Brain microvascular endothelial cell (primary cell): ENCODE measurements around the gene AKR1A1.

ENCODE experiments used
- DNase-seq: peaks from one replicate; pipeline ENCODE4 v3.0.0-alpha.2; 2020
- H3K27ac ChIP-seq: fragments of 250-450 bp; sonication (Bioruptor Pico); 2 replicates; pipeline ENCODE4 v1.5.1; 2020; ENCODE audit warnings: mild to moderate bottlenecking, moderate library complexity
- H3K27me3 ChIP-seq: fragments of 250-450 bp; sonication (Bioruptor Pico); replicated peaks from 2 replicates; pipeline ENCODE4 v1.5.1; 2020; ENCODE audit warnings: mild to moderate bottlenecking
- H3K36me3 ChIP-seq: fragments of 250-450 bp; sonication (Bioruptor Pico); replicated peaks from 2 replicates; pipeline ENCODE4 v1.5.1; 2020; ENCODE audit warnings: mild to moderate bottlenecking
- H3K4me3 ChIP-seq: 2 replicates; pipeline ENCODE4 v1.5.1; 2011; ENCODE audit warnings: low read depth, mild to moderate bottlenecking, control low read depth, low read length, moderate library complexity
- CTCF ChIP-seq: IDR thresholded peaks from 2 replicates; pipeline ENCODE4 v1.5.1; 2011; ENCODE audit warnings: low read depth, mild to moderate bottlenecking, moderate library complexity, low read length, control low read depth, inconsistent platforms; ENCODE audit errors: missing control alignments
- in situ Hi-C: cut with HindIII; loops from 2 replicates; pipeline ENCODE4 v1.10.0; 2017; ENCODE audit warnings: low sequenced_read_pairs, low pct_ligation_motif_present

The AKR1A1 gene

GRCh38 chr1:45569571-45569961 is 18.9 kb downstream of the AKR1A1 start:
- Histone ChIP-seq H3K27ac (no peak overlapping the region), H3K27me3 (no peaks in the 10 kb centered on the region), H3K4me3 (no peak overlapping the region), H3K36me3 (peaks cover 52% of the 10 kb centered on the region)
- TF ChIP-seq CTCF: no peak
- in situ Hi-C loops: no loop called here
- DNase-seq: no peak

GRCh38 chr1:45569962-45570581 is 19.4 kb downstream of the AKR1A1 start:
- no peak overlapping the region for H3K27ac ChIP-seq
- H3K27me3 ChIP-seq: no peaks in the 10 kb centered on the region
- peak; percentile 68 for DNase-seq
- peak; percentile 98 for TF ChIP-seq CTCF
- no peak overlapping the region for H3K4me3 ChIP-seq
- in situ Hi-C loops: no loop called here
- peaks cover 52% of the 10 kb centered on the region for H3K36me3 ChIP-seq

GRCh38 chr1:45570631-45571030 is 20.0 kb downstream of the AKR1A1 start:
- no peak for DNase-seq
- H3K36me3 ChIP-seq: peaks cover 52% of the 10 kb centered on the region
- H3K27ac ChIP-seq: no peak overlapping the region
- H3K4me3 ChIP-seq: no peak overlapping the region
- in situ Hi-C loops: no loop called here
- no peaks in the 10 kb centered on the region for H3K27me3 ChIP-seq
- TF ChIP-seq CTCF: no peak

GRCh38 chr1:45573231-45573804 is 22.7 kb downstream of the AKR1A1 start:
- in situ Hi-C loops: no loop called here
- TF ChIP-seq CTCF: peak; percentile 34
- H3K36me3 ChIP-seq: peaks cover 26% of the 10 kb centered on the region
- H3K27ac ChIP-seq: no peak overlapping the region
- H3K4me3 ChIP-seq: no peak overlapping the region
- H3K27me3 ChIP-seq: no peaks in the 10 kb centered on the region
- no peak for DNase-seq

- DNase-seq: no peak
- no peak for TF ChIP-seq CTCF
Observed at GRCh38 chr1:45574105-45574626, 23.5 kb downstream of the AKR1A1 start.

More at GRCh38 chr1:45574105-45574626, 23.5 kb downstream of the AKR1A1 start:
- Histone ChIP-seq H3K27me3 (no peaks in the 10 kb centered on the region), H3K36me3 (peaks cover 18% of the 10 kb centered on the region), H3K4me3 (no peak overlapping the region), H3K27ac (no peak overlapping the region)
- in situ Hi-C loops: no loop called here
